ENCODE data around the gene DPEP1. TPM values are rescaled to one million over a fixed set of nuclear protein-coding genes. Genes with fewer than 3 reads are reported as not detected.
"Not testable (repeated sequence)": the region's sequence is repeated elsewhere in the genome, so short reads cannot be mapped to it uniquely, and the experiment has no call there.

DPEP1 gene
- total RNA-seq, 1 experiment from 2014 or later, result 0.17 TPM

DNA sequence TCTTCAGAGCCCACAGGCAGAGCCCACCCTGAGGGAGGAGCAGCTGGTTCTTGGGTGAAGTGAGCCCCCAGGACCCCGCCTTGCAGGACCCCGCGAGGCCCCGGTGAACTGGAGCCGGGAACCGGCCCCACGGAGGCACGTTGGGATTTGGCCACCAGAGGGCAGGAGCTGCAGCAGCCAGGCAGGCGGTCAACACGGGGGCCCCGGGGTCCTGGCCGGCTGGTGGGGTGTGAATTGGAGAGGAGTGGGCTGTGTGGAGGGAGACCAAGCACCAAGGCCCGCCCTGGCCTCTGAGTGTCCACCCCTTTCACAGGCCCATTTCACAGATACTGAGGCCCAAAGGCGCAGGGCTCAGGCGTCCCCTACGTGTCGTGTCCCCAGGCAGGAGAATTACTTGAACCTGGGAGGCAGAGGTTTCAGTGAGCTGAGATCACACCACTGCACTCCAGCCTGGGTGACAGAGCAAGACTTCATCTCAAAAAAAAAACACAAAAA, 2.2 kb downstream of the DPEP1 start:
- DNase-seq (ENCODE audit: extremely low read depth, low read depth), result peak; percentile 34

DNA sequence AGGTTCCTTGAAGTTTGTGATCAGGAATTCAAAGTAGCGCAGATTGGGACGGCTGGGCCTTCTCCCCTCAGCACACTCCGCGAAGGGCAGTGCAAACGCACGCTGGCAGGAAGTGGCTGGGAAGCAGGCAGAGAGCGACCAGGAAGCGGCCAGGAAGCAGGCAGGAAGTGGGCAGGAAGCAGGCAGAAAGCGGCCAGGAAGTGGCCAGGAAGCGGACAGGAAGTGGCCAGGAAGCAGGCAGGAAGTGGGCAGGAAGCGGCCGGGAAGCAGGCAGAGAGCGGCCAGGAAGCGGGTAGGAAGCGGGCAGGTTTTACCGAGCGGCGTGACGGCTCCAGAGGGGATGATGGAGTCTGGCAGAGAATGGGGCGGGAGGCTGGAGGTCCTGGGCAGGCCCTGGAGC, 3.2 kb downstream of the DPEP1 start:
- no peak for DNase-seq (ENCODE audit: extremely low read depth, low read depth)

DNA sequence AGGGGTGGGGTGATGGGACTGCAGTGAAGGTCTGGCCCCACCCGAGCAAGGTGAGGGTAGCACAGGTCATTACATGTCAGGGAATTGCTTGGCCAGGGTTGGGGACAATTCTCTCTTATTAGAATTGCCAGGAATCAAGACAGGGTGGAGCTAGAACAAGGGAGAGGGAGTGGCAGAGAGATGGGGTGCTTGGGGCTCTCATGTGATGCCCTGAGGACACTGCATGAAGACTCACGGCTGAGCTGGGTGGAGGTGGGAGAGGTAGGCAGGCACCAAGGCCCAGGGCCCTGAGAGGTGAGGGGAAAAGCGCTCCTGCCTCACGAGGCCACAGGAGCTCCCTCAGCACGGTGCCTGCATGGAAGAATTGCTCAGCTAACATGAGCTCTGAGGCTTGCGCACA, 3.6 kb downstream of the DPEP1 start:
- no peak for DNase-seq (ENCODE audit: extremely low read depth, low read depth)

DNA sequence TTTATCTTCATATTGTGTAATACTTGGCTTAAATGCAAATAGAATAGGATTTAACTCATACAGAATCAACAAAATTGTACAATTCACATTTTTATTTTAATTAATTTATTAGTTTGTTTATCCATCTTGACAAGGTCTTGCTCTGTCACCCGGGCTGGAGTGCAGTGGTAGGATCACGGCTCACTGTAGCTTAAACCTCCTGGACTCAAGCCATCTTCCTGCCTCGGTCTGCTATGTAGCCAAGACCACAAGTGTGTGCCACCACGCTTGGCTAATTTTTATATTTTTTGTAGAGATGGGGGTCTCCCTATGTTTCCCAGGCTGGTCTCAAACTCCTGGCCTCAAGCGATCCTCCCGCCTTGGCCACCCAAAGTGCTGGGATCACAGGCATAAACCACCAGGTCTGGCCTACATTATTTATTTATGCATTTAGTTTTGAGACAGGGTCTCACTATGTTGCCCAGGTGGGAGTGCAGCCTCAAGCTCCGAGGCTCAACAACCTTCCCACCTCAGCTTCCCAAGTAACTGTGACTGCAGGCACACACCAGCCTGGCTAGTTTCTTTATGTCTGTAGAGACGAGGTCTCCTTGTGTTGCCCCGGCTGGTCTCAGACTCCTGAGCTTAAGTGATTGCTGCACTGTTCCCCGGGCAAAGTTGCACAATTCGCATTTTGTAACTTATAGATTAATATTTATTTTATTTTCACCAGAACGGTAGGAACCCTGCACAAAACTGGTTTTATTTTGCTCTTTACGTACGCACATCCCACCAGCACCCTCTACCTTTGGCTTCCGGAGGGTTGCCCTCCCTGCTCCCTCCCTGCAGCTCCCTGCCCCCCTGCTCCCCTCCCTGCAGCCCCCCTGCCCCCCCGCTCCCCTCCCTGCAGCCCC, 4.9 kb downstream of the DPEP1 start:
- DNase-seq (ENCODE audit: extremely low read depth, low read depth), result no peak

DNA sequence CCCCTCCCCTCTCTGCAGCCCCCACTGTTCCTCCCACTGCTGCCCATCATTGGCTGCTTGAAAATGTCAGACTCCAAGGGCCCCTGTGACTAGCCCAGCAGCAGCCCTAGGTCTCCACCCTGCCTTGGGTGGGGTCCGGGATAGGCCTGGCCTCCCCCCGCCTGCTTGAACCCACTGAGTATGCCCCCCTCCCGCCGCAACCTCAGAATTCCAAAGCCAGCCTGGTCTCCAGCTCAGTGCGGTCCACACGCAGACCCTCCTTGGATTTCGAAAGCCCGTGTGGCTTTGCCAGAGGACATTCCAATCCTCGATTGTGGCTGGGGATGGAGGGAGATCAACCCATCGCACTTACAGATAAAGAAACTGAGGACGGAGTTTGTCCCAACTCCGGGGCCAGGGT, 6.4 kb downstream of the DPEP1 start:
- DNase-seq (ENCODE audit: extremely low read depth, low read depth), result no peak

DNA sequence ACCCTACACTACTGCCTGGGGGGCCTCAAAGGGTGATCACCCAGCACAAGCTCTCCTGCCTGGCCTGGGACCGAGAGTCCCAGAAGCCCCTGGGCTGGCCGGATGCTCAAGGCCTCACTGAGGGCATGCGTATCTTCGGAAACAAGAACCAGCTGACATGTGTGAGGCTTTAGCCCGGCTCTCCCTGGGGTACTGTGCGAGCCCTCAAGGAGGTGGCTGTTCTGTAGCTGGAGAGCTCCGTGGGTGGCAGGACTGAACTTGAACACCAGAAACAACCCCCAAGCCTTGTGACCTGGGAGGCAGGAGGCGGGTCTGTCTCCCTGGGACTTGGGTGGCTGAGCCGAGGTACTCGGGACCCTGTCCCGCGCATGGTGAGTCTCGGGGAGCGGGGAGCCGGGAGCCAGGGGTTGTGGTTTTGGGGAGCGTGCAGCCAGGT, 7.0 kb downstream of the DPEP1 start:
- DNase-seq (ENCODE audit: extremely low read depth, low read depth), result no peak

DNA sequence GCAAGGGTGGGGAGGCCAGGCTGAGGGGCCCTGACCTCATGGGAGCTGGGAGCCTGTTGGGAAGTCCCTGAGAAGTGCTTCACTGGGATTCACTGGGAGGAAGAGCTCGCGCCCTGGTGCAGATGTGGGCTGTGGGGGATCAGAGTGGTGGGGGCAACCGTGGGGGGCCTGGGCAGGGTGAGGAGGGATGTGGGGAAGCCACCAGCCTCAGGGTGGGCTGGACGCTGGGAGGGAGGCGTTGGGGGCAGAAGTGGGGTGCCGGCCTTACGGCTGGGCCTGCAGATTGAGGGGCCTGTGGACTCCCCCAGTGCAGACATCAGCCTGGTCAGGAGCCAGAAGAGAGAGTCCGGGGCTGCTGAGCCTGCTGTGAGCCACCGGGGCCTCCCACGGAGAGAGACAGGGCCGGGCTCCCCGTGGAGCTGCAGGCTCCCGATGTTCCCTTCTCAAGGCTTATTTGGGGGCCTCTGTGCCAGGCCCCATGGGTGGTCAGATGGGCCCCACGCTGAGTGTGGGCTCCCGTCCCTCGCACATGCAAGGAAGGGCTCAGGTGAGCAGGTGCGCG, 7.8 kb downstream of the DPEP1 start:
- no peak for DNase-seq (ENCODE audit: extremely low read depth, low read depth)

DNA sequence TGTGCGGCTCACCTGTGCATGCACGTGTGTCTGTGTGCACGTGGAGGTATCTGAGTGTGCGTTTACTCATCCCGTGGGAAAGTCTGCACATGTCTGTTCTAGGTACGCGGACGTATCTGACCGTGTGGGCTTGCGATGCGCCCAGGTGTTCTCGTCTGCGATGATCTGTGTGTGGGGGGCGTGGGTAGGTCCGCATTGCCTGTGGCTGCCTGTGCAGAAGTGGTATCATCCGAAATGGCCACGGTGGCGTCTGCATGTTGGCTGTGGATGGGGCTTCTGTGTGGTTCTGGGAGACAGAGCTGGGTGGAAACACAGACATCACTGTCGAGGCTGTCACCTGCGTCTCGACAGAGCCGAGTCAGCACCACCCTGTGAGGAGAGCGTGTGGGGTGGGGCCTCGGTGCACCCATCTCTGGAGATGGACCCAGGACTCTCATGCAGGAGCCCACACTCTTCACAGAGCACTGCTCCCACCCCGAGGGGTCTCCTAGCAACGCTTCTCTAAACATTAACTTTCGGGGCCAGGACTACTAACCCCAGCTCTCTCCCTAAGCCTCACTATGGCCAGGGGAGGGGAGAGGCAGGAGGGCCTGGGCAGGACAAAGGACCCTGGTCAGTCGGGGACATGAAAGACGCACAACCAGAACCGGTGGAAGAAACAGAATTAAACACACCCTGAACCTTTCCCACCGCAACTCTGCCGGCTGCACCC, 8.4 kb downstream of the DPEP1 start:
- no peak for DNase-seq (ENCODE audit: extremely low read depth, low read depth)

DNA sequence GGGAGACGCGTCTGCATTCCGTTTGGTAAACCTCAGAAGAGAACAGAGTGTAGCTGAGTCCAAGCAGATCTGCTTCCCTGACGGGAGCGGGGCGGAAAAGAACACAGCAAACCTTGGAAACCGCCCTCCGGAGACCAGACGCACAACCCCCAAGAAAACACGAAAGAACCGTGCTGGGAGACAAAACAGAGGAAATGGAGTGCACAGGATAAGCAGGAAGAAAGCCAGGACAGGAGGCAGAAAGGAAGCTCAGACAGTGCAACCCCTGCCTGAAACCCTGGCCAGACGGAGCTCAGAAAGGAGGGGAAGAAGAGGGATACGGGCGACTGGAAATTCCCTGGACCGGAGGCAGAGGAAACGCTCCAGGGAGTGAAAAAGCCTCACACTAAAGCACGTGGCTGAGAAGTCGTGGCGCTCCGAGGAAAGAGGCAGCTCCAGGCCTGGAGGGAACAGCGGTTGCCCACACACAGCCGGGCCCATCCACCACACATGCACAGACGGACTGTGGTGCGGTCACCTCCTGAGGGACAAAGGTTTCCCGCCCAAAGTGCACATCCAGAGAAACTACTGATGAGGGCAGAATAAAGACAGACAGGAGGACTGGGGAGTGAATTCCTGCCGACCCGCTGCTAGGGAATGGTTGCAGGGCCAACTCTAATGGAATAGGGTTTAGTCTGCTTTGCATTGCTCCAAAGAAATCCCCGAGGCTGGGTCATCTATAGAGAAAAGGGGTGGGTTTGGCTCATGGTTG, 10.2 kb downstream of the DPEP1 start:
- no peak for DNase-seq (ENCODE audit: extremely low read depth, low read depth)

DNA sequence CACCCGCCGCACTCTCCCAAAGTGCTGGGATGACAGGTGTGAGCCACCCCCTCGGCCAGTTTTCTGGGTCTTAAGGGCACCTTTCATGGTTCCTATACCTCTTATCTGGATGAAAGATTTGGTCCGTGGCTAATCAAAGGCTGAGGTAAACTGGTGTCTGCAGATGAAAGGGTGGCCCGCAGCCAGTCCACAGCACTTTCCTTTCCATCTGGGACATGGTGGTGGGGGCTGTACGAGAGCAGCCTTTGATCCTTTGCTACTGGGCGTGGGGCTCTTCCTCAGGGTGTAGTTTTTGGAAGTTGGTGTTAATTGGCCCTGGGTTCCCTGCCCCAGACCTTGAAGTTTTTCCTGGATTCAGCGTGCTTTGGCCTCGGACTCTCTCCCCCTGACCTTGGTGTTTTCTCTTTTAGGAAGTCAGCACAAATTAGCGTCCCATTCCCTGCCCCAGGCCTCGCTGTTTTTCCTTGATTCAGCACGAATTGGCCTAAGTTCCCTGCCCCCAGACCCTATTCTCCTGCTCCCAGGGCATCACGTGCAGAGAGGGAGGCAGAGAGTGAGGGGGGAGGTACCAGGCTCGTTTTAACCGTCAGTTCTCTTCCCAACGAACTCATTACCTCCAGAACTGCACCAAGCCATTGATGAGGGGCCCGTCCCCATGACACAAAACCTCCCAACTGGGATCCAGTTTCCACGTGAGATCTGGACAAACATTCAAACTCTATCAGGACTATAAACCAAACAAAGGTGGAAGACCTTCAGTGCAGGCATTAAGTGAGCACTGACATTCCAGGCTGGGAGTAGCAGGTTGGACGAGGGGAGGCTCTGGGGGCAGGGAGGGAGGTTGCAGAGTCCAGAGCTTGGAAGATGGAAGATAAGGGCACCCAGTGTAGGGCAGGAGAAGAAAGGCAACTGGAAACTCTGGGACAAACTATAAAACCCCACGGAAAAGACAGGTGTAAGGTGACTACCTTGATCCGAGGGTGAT, 11.6 kb downstream of the DPEP1 start:
- no peak for DNase-seq (ENCODE audit: extremely low read depth, low read depth)

DNA sequence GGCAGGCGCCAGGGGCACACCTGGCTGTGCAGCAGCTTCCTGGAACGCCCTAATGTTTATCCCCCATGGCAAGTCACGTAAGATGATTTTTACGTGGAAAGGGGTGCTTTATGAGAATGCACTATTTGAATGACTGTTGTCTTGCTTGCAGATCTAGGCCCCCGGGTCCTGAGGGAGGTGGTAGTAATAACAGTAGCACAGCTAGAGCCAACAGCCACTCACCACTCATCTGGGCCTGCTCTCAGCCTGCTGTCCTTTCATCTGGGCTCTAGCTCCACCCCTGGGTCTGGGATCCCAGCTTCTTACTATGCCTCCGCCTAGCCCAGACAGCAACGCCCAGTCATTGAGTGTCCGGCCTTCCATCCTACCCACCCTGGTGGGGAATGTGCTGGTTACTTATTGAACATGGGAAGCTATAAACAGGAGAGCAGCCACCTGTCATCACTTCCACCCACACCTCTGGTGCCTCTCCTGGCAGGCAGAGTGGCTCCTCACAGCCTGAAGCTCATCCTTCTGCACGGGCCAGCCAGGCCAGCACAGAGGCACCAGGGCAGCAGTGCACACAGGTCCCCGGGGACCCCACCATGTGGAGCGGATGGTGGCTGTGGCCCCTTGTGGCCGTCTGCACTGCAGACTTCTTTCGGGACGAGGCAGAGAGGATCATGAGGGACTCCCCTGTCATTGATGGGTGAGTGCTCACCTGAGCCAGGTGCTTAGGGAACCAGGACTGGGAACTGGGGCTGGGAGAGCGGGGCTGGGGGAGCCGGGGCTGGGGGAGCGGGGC, 16.6 kb downstream of the DPEP1 start:
- no peak for DNase-seq (ENCODE audit: extremely low read depth, low read depth)

DNA sequence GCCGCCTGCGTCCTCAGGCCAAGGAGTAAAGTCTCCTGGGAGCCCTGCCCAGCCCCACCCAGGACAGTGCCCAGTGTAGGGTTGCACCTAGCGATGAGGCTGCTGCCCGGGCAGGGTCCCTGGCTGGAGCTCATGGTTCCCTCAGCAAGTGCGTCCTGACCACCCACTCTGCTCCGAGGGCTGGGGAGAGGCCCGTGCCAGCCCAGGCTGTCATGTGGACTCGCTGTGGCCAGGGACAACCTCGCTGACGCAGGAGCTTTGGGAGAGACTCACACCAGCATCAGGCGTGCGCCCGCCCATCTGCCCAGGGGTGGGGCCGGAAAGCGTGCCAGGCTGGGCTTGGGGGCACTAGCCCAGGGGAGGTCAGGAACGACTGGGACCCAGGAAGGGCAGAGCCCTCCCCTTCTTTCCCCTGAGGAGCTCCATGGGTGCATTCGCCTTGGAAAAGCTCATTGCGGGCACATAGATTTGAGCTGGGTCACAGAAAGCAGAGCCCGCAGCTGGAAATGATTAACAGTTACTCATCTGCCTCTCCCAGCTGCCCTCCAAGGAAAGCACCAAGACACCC, 19.7 kb downstream of the DPEP1 start:
- peak; percentile 58 for DNase-seq (ENCODE audit: extremely low read depth, low read depth)

DNA sequence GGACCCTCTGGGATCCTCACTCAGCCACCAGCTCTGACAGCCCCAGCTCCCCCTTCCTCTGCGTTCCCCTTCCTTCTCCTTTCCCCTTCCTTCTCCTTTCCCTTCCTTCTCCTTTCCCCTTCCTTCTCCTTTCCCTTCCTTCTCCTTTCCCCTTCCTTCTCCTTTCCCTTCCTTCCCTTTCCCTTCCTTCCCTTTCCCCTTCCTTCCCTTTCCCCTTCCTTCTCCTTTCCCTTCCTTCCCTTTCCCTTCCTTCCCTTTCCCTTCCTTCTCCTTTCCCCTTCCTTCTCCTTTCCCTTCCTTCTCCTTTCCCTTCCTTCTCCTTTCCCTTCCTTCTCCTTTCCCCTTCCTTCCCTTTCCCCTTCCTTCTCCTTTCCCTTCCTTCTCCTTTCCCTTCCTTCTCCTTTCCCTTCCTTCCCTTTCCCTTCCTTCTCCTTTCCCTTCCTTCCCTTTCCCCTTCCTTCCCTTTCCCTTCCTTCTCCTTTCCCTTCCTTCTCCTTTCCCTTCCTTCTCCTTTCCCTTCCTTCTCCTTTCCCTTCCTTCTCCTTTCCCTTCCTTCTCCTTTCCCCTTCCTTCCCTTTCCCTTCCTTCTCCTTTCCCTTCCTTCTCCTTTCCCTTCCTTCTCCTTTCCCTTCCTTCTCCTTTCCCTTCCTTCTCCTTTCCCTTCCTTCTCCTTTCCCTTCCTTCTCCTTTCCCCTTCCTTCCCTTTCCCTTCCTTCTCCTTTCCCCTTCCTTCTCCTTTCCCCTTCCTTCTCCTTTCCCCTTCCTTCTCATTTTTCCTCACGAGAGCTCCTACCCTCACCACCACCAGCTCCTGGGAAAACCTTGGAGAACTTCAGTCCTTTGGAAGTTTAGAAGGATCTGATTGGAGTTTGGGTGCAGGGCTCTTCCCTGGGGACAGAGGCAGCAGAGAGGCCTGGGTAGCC, 21.3 kb downstream of the DPEP1 start:
- not testable (repeated sequence) for DNase-seq (ENCODE audit: extremely low read depth, low read depth)

DNA sequence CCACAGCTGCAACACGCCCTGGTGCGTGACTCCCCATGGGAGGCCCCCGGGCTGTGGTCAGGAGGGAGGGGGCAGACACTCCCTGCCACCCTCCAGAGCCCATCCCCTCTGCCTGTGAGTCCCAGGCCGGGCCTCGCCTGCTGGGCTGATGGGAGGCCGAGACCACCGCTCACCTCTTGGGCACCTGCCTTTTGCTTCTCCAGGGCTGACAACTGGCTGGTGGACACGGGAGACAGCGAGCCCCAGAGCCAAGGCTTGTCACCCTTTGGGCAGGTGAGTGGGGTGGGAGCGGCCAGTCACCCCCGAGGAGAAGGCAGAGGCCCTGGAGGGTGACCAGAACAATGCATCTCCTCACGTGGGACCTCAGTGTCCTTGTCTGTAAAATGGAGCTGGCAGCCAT, 23.2 kb downstream of the DPEP1 start:
- DNase-seq (ENCODE audit: extremely low read depth, low read depth), result no peak

DNA sequence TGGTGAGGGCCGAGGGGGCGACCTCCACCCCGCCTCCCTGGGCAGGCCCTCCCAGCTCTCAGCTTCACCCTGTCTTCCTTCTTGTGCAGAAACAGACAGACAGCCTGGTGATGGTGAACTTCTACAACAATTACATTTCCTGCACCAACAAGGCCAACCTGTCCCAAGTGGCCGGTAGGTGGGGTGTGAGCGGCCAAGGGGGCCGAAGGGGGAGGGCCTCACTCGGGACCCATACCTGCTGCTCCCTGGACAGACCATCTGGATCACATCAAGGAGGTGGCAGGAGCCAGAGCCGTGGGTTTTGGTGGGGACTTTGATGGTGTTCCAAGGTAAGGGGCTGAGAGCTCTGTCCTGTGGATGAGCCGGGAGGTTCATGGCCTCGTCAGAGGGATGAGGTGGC, 23.9 kb downstream of the DPEP1 start:
- DNase-seq (ENCODE audit: extremely low read depth, low read depth), result no peak

DNA sequence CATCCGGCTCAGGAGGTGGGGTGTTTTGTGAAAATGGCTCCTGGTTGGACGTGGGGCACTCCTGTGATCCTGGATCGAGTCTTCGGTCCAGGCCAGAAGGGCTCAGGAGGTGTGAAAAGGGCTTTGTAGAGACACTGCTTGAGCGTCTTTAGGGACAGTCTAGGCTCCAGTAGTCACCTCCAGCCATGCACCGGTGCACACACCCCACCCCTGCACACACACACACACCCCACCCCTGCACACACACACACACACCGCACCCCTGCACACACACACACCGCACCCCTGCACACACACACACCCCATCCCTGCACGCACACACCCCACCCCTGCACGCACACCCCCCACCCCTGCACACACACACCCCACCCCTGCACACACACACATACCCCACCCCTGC, 25.0 kb downstream of the DPEP1 start:
- DNase-seq (ENCODE audit: extremely low read depth, low read depth), result no peak

DNA sequence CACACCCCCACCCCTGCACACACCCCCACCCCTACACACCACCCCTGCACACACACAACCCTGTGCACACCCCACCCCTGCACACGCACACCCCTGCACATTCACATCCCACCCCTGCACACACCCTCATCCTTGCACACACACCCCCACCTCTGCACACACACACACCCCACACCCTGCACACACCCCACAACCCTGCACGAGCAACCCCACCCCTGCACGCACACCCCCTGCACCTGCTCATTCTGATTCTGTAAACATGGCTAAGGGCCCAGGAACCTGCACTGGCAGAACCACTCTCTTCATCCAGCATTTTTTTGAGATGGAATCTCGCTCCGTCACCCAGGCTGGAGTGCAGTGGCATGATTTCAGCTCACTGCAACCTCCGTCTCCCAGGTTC, 25.9 kb downstream of the DPEP1 start:
- DNase-seq (ENCODE audit: extremely low read depth, low read depth), result no peak

Data from NCI-H460 (cell line).